HEK293T (cell line): Measurements from ENCODE around the gene PCBP1.

Source experiments
- BHLHE40 ChIP-seq: fragments of 450-650 bp; IDR thresholded peaks from 2 replicates; pipeline ENCODE4 v1.6.1; 2016; ENCODE audit warnings: mild to moderate bottlenecking, moderate library complexity, borderline replicate concordance
- ELF4 ChIP-seq: fragments of 450-650 bp; IDR thresholded peaks from 2 replicates; pipeline ENCODE4 v1.6.1; 2017; ENCODE audit warnings: antibody characterized with exemption
- FOXA1 ChIP-seq: fragments of 450-650 bp; IDR thresholded peaks from 2 replicates; pipeline ENCODE4 v1.6.1; 2016; ENCODE audit warnings: mild to moderate bottlenecking
- FOXK2 ChIP-seq: fragments of 450-650 bp; IDR thresholded peaks from 2 replicates; pipeline ENCODE4 v1.6.1; 2016; ENCODE audit warnings: mild to moderate bottlenecking
- FOXM1 ChIP-seq: fragments of 450-650 bp; IDR thresholded peaks from 2 replicates; pipeline ENCODE4 v1.6.1; 2017; ENCODE audit warnings: mild to moderate bottlenecking, borderline replicate concordance
- HDGF ChIP-seq: fragments of 450-650 bp; IDR thresholded peaks from 2 replicates; pipeline ENCODE4 v1.6.1; 2017; ENCODE audit warnings: antibody characterized with exemption, borderline replicate concordance
- PKNOX1 ChIP-seq: fragments of 450-650 bp; IDR thresholded peaks from 2 replicates; pipeline ENCODE4 v1.6.1; 2016
- SP1 ChIP-seq: fragments of 450-650 bp; IDR thresholded peaks from 2 replicates; pipeline ENCODE4 v1.6.1; 2017
- SUZ12 ChIP-seq: fragments of 450-650 bp; IDR thresholded peaks from 2 replicates; pipeline ENCODE4 v1.6.1; 2016; ENCODE audit warnings: mild to moderate bottlenecking
- ZNF384 ChIP-seq: fragments of 450-650 bp; IDR thresholded peaks from 2 replicates; pipeline ENCODE4 v1.6.1; 2016

GRCh38 chr2:70049255-70049654 lies 38.0 kb upstream of the PCBP1 start:
- no peak for TF ChIP-seq FOXM1
- TF ChIP-seq HDGF = no peak
- no peak for TF ChIP-seq ZNF384
- no peak for TF ChIP-seq SP1
- TF ChIP-seq SUZ12 = no peak
- TF ChIP-seq PKNOX1 = no peak
- no peak for TF ChIP-seq FOXA1
- no peak for TF ChIP-seq BHLHE40
- TF ChIP-seq FOXK2 = no peak
- TF ChIP-seq ELF4 = no peak
